Thyroid gland (tissue), 4 donors: ENCODE data around the gene PWWP2A.

Source experiments
- POLR2A ChIP-seq, 2 donors: fragments of 450-650 bp; IDR thresholded peaks; one replicate each; pipeline ENCODE4 v1.6.1; 2017; ENCODE audit warnings: antibody characterized with exemption in 2 of 2, mild to moderate bottlenecking in 2 of 2, moderate library complexity in 1 of 2
- TF ChIP-seq, protein P1 (sequence below), 6 experiments: fragments of 200-600 bp in 3 of 6; fragments of 450-650 bp in 3 of 6; sonication (generic) in 3 of 6; IDR thresholded peaks; one replicate each; pipeline ENCODE4 v1.5.1; 2016 to 2019; ENCODE audit warnings: antibody characterized with exemption in 6 of 6, mild to moderate bottlenecking in 2 of 6, inconsistent platforms in 1 of 6, moderate library complexity in 1 of 6

DNA sequence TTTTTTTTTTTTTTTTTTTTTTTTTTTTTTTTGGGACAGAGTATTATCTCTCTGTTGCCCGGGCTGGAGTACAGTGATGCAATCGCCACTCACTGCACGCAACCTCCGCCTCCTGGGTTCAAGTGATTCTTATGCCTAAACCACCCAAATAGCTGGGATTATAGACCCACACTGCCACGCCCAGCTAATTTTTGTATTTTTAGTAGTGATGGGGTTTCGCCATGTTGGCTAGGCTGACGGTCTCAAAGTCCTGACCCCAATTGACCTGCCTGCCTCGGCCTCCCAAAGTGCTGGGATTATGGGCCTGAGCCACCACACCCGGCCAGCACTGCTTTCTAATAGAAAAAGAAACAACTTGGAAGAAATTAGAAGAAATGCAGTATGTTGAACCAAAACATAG, 71.1 kb downstream of the PWWP2A start:
- TF ChIP-seq, protein P1, sequence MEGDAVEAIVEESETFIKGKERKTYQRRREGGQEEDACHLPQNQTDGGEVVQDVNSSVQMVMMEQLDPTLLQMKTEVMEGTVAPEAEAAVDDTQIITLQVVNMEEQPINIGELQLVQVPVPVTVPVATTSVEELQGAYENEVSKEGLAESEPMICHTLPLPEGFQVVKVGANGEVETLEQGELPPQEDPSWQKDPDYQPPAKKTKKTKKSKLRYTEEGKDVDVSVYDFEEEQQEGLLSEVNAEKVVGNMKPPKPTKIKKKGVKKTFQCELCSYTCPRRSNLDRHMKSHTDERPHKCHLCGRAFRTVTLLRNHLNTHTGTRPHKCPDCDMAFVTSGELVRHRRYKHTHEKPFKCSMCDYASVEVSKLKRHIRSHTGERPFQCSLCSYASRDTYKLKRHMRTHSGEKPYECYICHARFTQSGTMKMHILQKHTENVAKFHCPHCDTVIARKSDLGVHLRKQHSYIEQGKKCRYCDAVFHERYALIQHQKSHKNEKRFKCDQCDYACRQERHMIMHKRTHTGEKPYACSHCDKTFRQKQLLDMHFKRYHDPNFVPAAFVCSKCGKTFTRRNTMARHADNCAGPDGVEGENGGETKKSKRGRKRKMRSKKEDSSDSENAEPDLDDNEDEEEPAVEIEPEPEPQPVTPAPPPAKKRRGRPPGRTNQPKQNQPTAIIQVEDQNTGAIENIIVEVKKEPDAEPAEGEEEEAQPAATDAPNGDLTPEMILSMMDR (IDR thresholded peaks at IDR 0.05), result no peak
- TF ChIP-seq POLR2A (IDR thresholded peaks at IDR 0.05), result no peak
